K562 (cell line): Measurements from ENCODE around the gene OR10H5. TPM values are rescaled to one million over a fixed set of nuclear protein-coding genes. Genes with fewer than 3 reads are reported as not detected.

Experiments
- BACH1 ChIP-seq: fragments of 200-800 bp; sonication (Bioruptor generic); IDR thresholded peaks from 2 replicates; pipeline ENCODE4 v1.6.1; 2016; ENCODE audit warnings: missing genetic modification characterization, missing compliant biosample characterization
- KDM4B ChIP-seq, 2 experiments: fragments of 450-650 bp in 1 of 2; sonication (generic) in 1 of 2; IDR thresholded peaks; 2 replicates each; pipeline ENCODE4 v1.6.1; 2016 to 2017; ENCODE audit warnings: borderline replicate concordance in 2 of 2, antibody characterized with exemption in 1 of 2, low read depth in 1 of 2, mild to moderate bottlenecking in 1 of 2
- MAFK ChIP-seq: IDR thresholded peaks from 2 replicates; pipeline ENCODE4 v1.6.1; 2011; ENCODE audit warnings: low read length, improper control_type of control experiment
- NCOA1 ChIP-seq: fragments of 450-650 bp; IDR thresholded peaks from 2 replicates; pipeline ENCODE4 v1.6.1; 2016; ENCODE audit warnings: low read depth
- PHTF2 ChIP-seq: fragments of 250-450 bp; sonication (Bioruptor Pico); IDR thresholded peaks from 2 replicates; pipeline ENCODE4 v1.5.0; 2021; ENCODE audit warnings: mild to moderate bottlenecking
- SP2 ChIP-seq: IDR thresholded peaks from 2 replicates; pipeline ENCODE4 v1.6.1; 2011; ENCODE audit warnings: mild to moderate bottlenecking, low read depth, low read length, moderate library complexity; ENCODE audit not compliant: poor library complexity, severe bottlenecking; ENCODE audit errors: extremely low read depth
- ZBTB12 ChIP-seq: fragments of 250-450 bp; sonication (Bioruptor Pico); IDR thresholded peaks from 2 replicates; pipeline ENCODE4 v1.4.0; 2020
- ZMIZ1 ChIP-seq, 2 experiments: fragments of 150-350 bp in 1 of 2; IDR thresholded peaks; 2 replicates each; pipeline ENCODE4 v1.6.1; 2012 to 2016; ENCODE audit warnings: low read depth in 2 of 2, low read length in 2 of 2, mild to moderate bottlenecking in 1 of 2, moderate library complexity in 1 of 2
- ZNF318 ChIP-seq, 2 experiments: fragments of 450-650 bp; IDR thresholded peaks; 2 replicates each; pipeline ENCODE4 v1.6.1; 2016; ENCODE audit warnings: mild to moderate bottlenecking in 2 of 2, borderline replicate concordance in 1 of 2, low read depth in 1 of 2, moderate library complexity in 1 of 2
- ZNF79 ChIP-seq: fragments of 250-450 bp; sonication (Bioruptor Pico); IDR thresholded peaks from 2 replicates; pipeline ENCODE4 v1.4.0; 2020; ENCODE audit warnings: low read depth, mild to moderate bottlenecking, moderate library complexity
- polyA plus RNA-seq, 8 experiments: library from polyadenylated mRNA; depleted of rRNA in 4 of 8; stranded (reverse) in 5 of 8; unstranded in 3 of 8; fragments of >200 nt; fragmentation: Nextera tagmentation in 2 of 8; fragmentation: Illumina TruSeq in 1 of 8; extraction: Ambion mirVana in 2 of 8; extraction: Trizol in 1 of 8; gene quantifications; 2 replicates each; pipeline versions ENCODE4 v1.2.1 to v1.2.3, GENCODE V29; 2011 to 2014; ENCODE audit warnings: inconsistent platforms in 1 of 8, missing spikeins in 1 of 8
- total RNA-seq, 7 experiments: library from RNA; depleted of rRNA in 6 of 7; stranded (reverse); fragments of >200 nt in 6 of 7; fragmentation: Illumina TruSeq in 2 of 7; extraction: Trizol in 2 of 7; gene quantifications; 2 replicates each; pipeline versions ENCODE4 v1.2.1 to v1.2.3, GENCODE V29; 2011 to 2021; ENCODE audit warnings: low replicate concordance in 1 of 7
- TF ChIP-seq, protein P1 (sequence below): fragments of 250-450 bp; sonication (Bioruptor Pico); IDR thresholded peaks from 2 replicates; pipeline ENCODE4 v1.8.0; 2022; ENCODE audit warnings: moderate library complexity, mild to moderate bottlenecking, inconsistent platforms

Gene OR10H5
- total and polyA plus RNA-seq, 9 of the 15 experiments (the other 6 are each of a cell fraction or from before 2014, with no cell fraction given): not detected

DNA sequence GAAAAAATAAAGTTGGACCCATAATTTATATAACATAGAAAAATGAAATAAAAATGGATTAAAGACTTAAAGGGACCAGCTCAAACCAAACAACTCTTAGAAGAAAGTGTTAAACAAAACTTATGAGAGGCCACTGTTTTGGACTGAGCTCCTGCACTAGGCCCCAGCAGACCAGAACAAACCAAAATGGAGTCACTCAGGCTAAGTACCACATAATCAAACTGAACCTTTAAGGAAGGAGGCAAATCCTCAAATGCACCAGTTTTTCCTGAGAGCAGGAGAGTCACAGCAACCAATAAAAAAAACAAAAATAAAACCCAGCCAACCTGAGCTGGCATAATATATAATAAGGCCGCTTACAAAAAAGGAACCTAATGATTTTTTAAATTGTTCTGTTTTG, 38.3 kb downstream of the OR10H5 start (continued):
- TF ChIP-seq ZNF318 (IDR thresholded peaks at IDR 0.05; ENCODE audit: borderline replicate concordance in 1 of 2, low read depth in 1 of 2) (no peak), PHTF2 (CRISPR knock-in tag) (no peak), ZMIZ1 (IDR thresholded peaks at IDR 0.05; ENCODE audit: low read depth in 2 of 2, low read length in 2 of 2) (no peak), KDM4B (IDR thresholded peaks at IDR 0.05; ENCODE audit: borderline replicate concordance in 2 of 2, low read depth in 1 of 2) (no peak), SP2 (no peak), MAFK (no peak), NCOA1 (no peak), ZNF79 (peak; percentile 54; the same call in 1 of the 2 replicates), ZBTB12 (peak; percentile 70), BACH1 (peak; percentile 74; the same call in 1 of the 2 replicates)
- TF ChIP-seq, protein P1, sequence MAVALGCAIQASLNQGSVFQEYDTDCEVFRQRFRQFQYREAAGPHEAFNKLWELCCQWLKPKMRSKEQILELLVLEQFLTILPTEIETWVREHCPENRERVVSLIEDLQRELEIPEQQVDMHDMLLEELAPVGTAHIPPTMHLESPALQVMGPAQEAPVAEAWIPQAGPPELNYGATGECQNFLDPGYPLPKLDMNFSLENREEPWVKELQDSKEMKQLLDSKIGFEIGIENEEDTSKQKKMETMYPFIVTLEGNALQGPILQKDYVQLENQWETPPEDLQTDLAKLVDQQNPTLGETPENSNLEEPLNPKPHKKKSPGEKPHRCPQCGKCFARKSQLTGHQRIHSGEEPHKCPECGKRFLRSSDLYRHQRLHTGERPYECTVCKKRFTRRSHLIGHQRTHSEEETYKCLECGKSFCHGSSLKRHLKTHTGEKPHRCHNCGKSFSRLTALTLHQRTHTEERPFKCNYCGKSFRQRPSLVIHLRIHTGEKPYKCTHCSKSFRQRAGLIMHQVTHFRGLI (CRISPR knock-in tag): peak; percentile 85; the same call in 1 of the 2 replicates
